T1000 (cell line): ENCODE measurements around the gene LRRC31.

Source experiments
- DNase-seq: peaks from one replicate; lab custom pipeline; 2025; ENCODE audit warnings: mixed read lengths; lab: John Stamatoyannopoulos, UW

LRRC31 gene

GRCh38 chr3:169813278-169813677 is 56.5 kb downstream of the LRRC31 start:
- no peak for DNase-seq

GRCh38 chr3:169812332-169813235 is 57.2 kb downstream of the LRRC31 start, which contains the start of the genes LRRC34 and LRRIQ4:
Gene LRRC34, minus strand, starts transcription at chr3:169812904. Its CDS starts 356 bp downstream, at chr3:169812548.
Gene LRRIQ4, plus strand, starts transcription at chr3:169812870. Its CDS starts 9,052 bp downstream, at chr3:169821922.
- DNase-seq: no peak

- no peak for DNase-seq
Measured at GRCh38 chr3:169811631-169812331, 58.0 kb downstream of the LRRC31 start.

GRCh38 chr3:169809230-169809795 is 60.4 kb downstream of the LRRC31 start:
- no peak for DNase-seq

- no peak for DNase-seq
Measured at GRCh38 chr3:169804681-169805080, 65.1 kb downstream of the LRRC31 start.

- no peak for DNase-seq
Measured at GRCh38 chr3:169792359-169792758, 77.4 kb downstream of the LRRC31 start.

- DNase-seq: no peak
Measured at GRCh38 chr3:169790687-169791429, 78.9 kb downstream of the LRRC31 start.

- no peak for DNase-seq
Measured at GRCh38 chr3:169790219-169790618, 79.5 kb downstream of the LRRC31 start.
